Glomerular visceral epithelial cell (primary cell): Measurements from ENCODE around the gene MEGF11.

Experiments
- DNase-seq: peaks from one replicate; pipeline ENCODE4 v3.0.0-alpha.2; 2016; ENCODE audit errors: extremely low spot score

MEGF11 gene

DNA sequence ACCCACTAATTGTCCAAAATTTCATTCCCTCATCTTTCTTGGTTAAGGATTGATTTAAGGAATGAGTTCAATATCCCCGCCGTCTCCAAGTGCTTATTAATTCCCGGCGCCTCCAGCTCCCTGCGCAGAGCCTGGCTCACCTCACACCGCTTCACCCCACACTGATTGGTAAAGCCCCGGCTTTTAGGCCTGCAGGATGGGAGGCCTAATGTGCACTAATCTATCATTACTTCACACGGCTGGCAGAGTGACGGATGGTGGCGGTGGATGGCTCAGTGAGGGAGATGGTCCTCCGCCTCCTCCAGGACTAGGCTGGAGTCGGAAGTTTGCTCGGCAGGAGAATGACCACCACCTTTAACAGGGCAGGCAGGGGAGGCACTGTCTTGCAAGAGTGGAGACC lies 81.7 kb downstream of the MEGF11 start:
- DNase-seq, result no peak

DNA sequence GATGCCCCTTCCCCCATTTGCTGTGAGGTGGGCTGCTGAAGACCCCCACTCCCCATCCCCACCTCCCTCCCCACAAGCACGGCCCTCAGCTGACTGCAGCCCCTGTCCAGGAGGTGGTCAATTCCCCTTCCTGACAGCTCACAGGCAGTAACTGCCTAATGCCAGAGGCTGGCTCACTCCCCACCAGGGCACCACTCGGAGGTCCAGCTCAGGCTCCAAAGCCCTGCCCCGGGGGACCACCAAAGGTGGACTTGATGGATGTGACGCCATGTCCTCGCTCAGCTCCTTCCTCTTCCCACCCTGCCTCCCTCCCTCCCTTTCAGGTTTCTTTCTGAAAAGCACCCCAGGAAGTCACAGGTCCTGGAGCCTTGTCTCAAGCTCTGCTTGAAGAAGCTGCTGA lies 82.8 kb downstream of the MEGF11 start:
- no peak for DNase-seq

DNA sequence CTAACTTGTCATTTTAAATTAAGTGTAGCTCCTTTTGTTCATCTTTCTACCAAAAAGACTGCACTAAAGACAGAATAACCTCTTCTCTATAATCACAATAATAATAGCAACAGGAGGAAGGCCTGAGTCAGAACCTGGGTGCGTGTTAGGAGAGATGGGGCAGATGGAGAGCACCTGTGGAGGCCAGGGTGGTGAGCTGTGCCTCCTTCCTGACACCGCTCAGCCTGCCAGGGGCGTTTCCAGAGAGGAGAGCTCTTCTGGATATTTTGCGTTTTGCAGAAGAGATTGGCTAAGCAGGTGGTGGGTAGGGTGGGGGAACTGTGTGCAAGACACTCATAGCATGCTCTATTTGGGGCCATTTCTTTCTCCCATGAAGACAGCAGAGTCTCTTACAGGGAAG lies 83.5 kb downstream of the MEGF11 start:
- DNase-seq, result no peak

- DNase-seq, result no peak
These were observed 83.9 kb downstream of the MEGF11 start for GRCh38 chr15:66169625-66170024.

DNA sequence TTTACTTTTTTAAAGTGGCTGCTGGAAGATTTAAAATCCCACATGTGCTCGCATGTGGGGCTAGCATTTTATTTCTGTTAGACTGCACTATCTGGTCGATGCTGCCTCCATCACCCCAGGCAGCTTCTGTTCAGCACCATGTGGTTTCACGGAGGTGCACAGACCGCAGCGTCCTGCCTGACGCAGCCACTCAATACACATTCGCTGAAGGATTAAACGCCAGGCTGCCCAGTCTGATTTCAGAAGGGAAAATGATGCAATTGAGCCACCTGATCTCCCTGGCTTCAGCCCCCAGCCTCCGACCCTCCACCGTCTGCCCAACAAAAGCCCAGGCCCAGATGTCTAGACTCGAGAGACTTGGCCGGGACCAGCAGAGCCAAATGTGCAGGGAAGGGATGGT lies 84.5 kb downstream of the MEGF11 start:
- no peak for DNase-seq

GRCh38 chr15:66167854-66168253 lies 85.7 kb downstream of the MEGF11 start:
- no peak for DNase-seq

- no peak for DNase-seq
These were observed 87.7 kb downstream of the MEGF11 start for GRCh38 chr15:66165856-66166255.

DNA sequence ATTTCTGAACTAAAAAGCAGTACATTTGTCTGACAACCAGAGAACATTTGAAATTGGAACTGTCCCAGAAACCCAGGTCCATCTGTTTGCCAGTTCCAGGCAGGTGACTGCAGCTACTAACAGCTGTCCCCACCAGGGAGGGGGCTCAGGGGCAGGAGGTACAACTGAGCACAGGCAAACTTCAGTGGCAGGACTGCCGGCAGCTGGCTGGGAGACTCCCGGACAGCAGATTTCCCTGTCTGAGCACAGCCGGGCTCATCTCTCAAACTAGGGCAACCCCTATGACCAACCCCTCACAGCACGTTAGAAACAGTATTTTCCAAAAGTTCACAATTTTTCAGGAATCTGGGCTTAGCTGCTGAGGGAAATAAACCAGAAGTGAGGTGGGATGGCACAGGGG lies 88.8 kb downstream of the MEGF11 start:
- DNase-seq, result no peak

- DNase-seq, result no peak
These were observed 90.0 kb downstream of the MEGF11 start for GRCh38 chr15:66163553-66163952.

- no peak for DNase-seq
These were observed 91.3 kb downstream of the MEGF11 start for GRCh38 chr15:66162286-66162685.

- no peak for DNase-seq
These were observed 91.9 kb downstream of the MEGF11 start for GRCh38 chr15:66161575-66162118.

- DNase-seq, result no peak
These were observed 92.4 kb downstream of the MEGF11 start for GRCh38 chr15:66161108-66161507.

DNA sequence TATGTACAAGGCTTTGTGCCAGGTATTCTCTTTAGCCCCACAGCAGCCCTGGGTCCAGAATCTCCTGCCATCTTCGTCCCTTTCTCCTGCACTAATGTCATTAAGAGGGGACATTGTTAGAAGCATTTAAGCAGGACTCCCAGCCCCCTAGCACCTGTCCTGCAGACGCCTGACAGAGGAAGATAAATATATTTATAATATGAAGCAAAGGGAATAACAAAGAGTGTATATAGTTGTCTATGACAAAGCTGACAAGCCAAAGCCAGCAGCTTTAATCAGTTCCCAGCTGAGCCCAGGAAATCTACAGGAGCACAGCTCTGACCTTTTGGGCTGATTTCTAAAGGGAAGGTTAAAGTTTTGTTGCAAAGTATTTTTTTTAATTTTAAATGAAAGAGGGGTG lies 96.0 kb downstream of the MEGF11 start:
- no peak for DNase-seq

GRCh38 chr15:66156310-66156975 lies 97.1 kb downstream of the MEGF11 start:
- DNase-seq, result no peak

GRCh38 chr15:66155065-66155464 lies 98.5 kb downstream of the MEGF11 start:
- no peak for DNase-seq

GRCh38 chr15:66154581-66154980 lies 99.0 kb downstream of the MEGF11 start:
- DNase-seq, result no peak

DNA sequence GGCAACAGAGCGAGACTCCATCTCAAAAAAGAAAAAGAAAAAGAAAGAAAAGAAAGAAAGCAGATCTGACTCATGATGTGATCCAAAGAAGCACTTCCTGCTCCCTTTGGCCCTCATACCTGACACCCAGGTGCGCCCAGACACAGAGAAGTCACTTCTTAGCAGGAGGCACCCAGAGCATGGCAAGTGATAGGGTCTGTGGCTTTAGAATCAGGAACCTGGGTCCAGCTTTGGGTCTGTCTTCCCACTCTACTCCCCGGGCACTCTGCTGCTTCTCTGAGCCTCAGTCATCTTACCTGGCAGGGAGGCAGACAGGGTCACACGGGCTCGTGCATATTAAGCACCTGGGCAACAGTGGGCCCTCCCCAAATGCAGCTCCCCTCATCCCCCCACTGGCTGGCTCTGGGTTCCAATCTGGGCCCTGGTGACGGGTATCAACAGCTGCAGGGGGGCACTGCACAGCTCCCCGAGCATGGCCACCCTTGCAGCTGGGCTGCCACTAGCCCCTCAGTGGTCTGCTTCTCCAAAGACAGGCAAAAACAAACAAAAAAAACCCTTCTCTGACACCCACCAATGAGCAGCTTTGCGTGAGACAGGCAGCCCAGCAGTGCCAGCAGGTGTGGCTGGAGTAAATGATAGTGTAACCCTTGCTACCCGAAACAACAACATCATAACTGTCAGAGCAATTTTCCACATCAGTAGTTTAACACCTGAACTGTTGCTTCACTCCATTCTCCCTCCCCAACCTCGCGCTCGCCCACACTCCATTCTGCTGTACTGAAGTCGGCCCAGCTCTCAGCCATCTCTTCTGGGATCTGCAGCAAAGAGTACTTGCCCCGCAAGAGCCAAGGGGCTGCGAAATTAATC lies 99.8 kb downstream of the MEGF11 start:
- DNase-seq, result peak; percentile 2

GRCh38 chr15:66152650-66153049 lies 100.9 kb downstream of the MEGF11 start:
- no peak for DNase-seq

GRCh38 chr15:66151809-66152208 lies 101.7 kb downstream of the MEGF11 start:
- DNase-seq, result no peak

- DNase-seq, result no peak
These were observed 103.7 kb downstream of the MEGF11 start for GRCh38 chr15:66149871-66150270.

DNA sequence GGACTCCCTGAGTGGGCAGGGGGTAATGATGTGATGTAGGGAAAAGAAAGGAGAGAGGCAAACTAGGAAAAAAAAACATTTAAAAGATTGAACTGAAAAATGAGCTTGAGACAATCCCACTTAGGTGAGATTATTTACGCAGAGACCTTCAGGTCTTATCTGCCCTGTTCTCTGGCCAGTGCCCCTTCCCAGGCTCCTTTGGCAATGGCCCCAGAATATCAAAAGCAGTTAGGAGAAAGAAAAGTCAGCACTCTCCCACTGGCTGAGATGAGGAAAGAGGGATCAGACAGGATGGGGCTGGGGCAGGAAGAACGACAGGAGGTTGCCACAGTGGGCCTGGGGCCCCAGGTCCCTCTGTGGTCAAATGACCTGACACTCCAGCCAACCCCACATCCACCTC lies 105.4 kb downstream of the MEGF11 start:
- no peak for DNase-seq

DNA sequence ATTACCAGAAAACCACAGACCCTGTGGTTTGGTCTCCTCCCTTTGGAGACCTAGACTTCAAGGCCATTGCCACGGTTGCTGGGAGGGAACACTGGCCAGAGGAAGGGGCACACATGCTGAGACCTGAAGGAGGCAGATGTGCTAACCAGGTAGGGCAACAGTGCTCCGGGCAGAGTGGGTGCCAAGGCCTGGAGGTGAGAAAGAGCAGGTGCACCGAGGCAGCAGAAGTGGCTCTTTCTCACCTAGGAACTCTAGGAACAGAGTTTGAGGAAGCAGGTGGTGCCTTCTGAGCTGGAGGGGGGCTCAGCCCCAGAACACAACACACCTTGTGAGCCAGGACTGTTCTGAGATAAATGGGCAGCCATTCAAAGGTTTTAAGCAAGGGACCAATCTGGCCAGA lies 106.1 kb downstream of the MEGF11 start:
- DNase-seq, result no peak

DNA sequence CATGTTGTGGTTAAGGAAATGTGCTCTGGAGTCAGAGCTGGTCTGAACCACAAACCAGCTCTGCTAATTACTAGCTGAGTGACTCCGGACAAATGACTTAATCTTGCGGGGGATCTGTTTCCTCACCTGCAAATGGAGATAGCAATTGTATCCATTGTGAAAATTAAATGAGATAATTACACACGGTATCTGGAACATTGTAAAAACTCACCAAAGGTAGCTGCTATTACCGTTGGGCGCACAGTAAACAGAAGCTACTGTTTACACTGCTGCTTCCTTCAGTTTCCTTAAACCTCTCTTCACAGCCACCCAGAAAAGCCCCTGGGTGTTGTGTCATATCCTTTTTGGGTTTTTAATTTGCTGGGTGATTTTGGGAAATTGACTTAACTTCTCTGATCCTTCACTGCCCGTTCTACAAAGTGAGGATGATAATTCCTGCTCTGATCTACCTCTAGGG lies 107.8 kb downstream of the MEGF11 start:
- no peak for DNase-seq
